AG04449 (cell line): ENCODE results near the gene NR1I3.
"Not testable (repeated sequence)": the region's sequence is repeated elsewhere in the genome, so short reads cannot be mapped to it uniquely, and the experiment has no call there.

Source experiments
- CTCF ChIA-PET: fragments of 350-600 bp; formaldehyde crosslinking; extraction: SDS; loops from one replicate; lab custom pipeline; 2021; ENCODE audit warnings: antibody characterized with exemption; lab: Yijun Ruan, JAX
- POLR2A ChIA-PET: fragments of 400-600, 350-600 bp; formaldehyde crosslinking; extraction: SDS; loops from one replicate; lab custom pipeline; 2020; ENCODE audit warnings: antibody characterized with exemption, inconsistent platforms; lab: Yijun Ruan, JAX
- DNase-seq: peaks from one replicate; pipeline ENCODE4 v3.0.0-alpha.2; 2010; ENCODE audit warnings: low read depth, low spot score
- H3K4me3 ChIP-seq: 2 replicates; pipeline ENCODE4 v1.5.1; 2011; ENCODE audit warnings: low read depth, mild to moderate bottlenecking, control low read depth, low read length
- TF ChIP-seq, protein P1 (sequence below): IDR thresholded peaks from one replicate; pipeline ENCODE4 v1.5.1; 2011; ENCODE audit warnings: mild to moderate bottlenecking, moderate library complexity, low read length, control low read depth, inconsistent platforms; ENCODE audit not compliant: insufficient read depth; ENCODE audit errors: missing control alignments

The NR1I3 gene

DNA sequence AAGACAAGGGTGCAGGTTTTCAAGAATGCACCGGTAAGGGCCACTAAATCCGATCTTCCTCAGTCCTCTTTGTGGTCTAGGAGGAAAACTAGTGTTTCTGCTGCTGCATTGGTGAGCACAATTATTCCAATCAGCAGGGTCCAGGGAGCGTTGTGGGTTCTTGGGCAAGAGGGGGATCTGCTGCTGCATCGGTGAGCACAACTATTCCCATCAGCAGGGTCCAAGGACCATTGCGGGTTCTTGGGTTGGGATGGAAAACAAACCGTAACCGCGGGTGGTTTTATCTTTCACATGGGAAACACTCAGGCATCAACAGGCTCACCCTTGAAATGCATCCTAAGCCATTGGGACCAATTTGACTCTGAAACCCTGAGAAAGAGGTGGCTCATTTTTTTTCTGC, 13.6 kb upstream of the NR1I3 start:
- DNase-seq = no peak
- ChIA-PET POLR2A (no interaction called here), CTCF (interaction anchor here (0.8 to 2.2 kb wide), 3 partner anchors 15 to 24 kb away, joined by 3 to 6 read pairs (median 3); no protein-coding TSS in a partner anchor)
- H3K4me3 ChIP-seq = no peak overlapping the region
- TF ChIP-seq, protein P1, sequence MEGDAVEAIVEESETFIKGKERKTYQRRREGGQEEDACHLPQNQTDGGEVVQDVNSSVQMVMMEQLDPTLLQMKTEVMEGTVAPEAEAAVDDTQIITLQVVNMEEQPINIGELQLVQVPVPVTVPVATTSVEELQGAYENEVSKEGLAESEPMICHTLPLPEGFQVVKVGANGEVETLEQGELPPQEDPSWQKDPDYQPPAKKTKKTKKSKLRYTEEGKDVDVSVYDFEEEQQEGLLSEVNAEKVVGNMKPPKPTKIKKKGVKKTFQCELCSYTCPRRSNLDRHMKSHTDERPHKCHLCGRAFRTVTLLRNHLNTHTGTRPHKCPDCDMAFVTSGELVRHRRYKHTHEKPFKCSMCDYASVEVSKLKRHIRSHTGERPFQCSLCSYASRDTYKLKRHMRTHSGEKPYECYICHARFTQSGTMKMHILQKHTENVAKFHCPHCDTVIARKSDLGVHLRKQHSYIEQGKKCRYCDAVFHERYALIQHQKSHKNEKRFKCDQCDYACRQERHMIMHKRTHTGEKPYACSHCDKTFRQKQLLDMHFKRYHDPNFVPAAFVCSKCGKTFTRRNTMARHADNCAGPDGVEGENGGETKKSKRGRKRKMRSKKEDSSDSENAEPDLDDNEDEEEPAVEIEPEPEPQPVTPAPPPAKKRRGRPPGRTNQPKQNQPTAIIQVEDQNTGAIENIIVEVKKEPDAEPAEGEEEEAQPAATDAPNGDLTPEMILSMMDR = no peak

DNA sequence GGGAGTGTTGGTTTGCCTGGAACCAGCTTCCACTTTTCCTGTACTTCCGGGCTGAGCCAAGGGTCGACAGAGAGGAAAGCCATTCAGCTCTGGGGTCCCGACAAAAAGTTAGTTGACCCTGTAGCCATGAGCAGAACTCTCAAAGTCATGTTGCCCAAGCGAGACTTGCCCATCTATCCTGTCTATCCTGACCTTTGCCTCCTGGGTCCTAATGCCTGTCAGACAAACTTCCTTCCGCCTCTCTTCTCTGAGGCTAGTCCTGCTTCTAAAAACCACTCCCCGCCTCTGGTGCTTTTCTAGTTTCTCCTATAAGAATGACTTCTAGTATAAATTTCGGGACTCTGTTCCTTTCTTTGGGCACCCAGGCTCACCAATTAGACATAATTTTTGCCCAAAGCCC, 12.8 kb upstream of the NR1I3 start:
- TF ChIP-seq, protein P1 = no peak
- H3K4me3 ChIP-seq = no peak overlapping the region
- CTCF ChIA-PET = interaction anchor here (1.4 to 4.2 kb wide), 3 partner anchors 18 to 40 kb away, joined by 3 to 43 read pairs (median 4); partner anchors contain the start of gene TOMM40L
- POLR2A ChIA-PET = no interaction called here
- no peak for DNase-seq

DNA sequence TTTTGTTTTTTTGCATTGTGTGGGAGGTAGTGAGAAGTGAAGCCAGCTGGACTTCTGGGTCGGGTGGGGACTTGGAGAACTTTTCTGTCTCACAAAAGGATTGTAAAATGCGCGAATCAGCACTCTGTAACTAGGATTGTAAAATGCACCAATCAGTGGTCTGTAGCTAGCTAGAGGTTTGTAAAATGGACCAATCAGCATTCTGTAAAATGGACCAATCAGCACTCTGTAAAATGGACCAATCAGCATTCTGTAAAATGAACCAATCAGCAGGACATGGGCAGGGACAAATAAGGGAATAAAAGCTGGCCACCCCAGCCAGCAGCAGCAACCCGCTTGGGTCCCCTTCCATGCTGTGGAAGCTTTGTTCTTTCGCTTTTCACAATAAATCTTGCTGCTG, 12.1 kb upstream of the NR1I3 start:
- CTCF ChIA-PET = interaction anchor here (1.4 to 4.2 kb wide), 4 partner anchors 11 to 41 kb away, joined by 3 to 43 read pairs (median 4); partner anchors contain the start of gene TOMM40L
- H3K4me3 ChIP-seq, DNase-seq, POLR2A ChIA-PET: not testable (repeated sequence)

DNA sequence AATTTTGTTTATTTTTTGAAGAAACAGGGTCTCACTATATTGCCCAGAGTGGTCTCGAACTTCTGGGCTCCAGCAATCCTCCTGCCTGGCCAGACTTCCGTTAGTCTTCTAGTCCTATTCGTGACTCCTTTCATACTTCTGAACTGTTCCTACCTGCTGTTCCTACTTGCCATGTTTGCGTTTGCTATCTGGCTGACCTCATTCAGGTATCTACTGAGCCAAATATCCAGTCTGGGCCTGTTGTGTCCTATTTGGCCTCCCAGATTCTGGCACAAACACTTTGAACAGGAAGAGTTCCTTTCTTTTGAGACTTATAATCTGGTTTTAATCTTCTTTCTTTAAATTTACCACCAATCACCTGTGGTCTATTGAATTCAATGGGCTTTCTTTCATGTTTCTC, 6.9 kb upstream of the NR1I3 start:
- no peak for DNase-seq
- ChIA-PET POLR2A (no interaction called here), CTCF (interaction anchor here (1.5 kb wide), 1 partner anchor 9 kb away, joined by 4 read pairs; no protein-coding TSS in a partner anchor)
- H3K4me3 ChIP-seq = no peak overlapping the region
- TF ChIP-seq, protein P1 = no peak

DNA sequence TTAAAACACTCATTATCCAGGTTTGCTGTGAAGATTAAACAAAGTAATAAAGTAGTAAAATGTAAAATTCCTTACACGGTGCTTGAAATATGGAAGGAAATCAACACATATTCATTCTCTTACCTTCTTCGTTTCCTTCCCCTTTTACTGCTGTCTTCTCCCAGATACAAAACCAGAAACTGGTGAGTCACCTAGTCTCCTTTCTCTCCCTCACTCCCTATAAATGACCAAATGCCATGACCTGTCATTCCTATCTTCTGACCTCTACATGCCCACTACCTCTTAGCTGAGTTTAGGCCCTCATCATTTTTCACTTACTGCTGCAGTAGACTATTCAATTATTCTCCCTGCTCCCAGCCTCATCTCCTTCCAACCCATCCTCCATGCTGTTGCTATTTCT, 4.3 kb upstream of the NR1I3 start:
- TF ChIP-seq, protein P1 = no peak
- CTCF ChIA-PET = interaction anchor here (8.4 kb wide), 1 partner anchor 16 kb away, joined by 120 read pairs; the partner anchor contains the start of genes APOA2 and TOMM40L

DNA sequence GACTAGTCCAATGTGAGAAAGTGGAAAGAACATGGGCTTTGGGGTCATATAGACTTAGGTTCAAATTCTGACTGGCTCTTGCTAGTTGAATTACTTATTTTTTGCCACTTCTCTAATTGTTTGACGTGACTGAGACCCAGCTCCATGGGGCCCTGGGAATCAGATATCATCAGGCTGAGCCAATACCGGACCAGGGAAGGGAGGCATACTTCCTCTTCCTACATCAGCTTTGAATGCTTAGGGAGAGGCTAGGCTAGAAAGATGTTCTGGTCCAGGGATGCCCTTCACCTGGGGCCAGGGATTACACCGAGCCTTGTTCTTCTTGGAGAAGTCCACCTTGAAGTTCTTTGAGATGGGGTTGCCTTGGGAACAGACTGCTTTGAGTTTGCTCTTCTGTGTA, 3.7 kb upstream of the NR1I3 start:
- TF ChIP-seq, protein P1 = no peak
- POLR2A ChIA-PET = no interaction called here
- H3K4me3 ChIP-seq = no peak overlapping the region
- CTCF ChIA-PET = interaction anchor here (8.4 kb wide), 1 partner anchor 15 kb away, joined by 120 read pairs; the partner anchor contains the start of genes APOA2 and TOMM40L
- DNase-seq = no peak

More for the DNA sequence above, 4.3 kb upstream of the NR1I3 start:
- DNase-seq = no peak
- POLR2A ChIA-PET = no interaction called here
- no peak overlapping the region for H3K4me3 ChIP-seq
